MM.1S (cell line): ENCODE results near the gene NUP153.
"Not testable (repeated sequence)": the region's sequence is repeated elsewhere in the genome, so short reads cannot be mapped to it uniquely, and the experiment has no call there.

ENCODE experiments used
- CTCF ChIP-seq: fragments of 300-600 bp; sonication (generic); IDR thresholded peaks from 2 replicates; pipeline ENCODE4 v1.5.1; 2016; ENCODE audit warnings: antibody characterized with exemption, low read length, mixed read lengths
- EZH2 ChIP-seq: fragments of 300-600 bp; sonication (generic); optimal IDR thresholded peaks from 2 replicates; pipeline ENCODE3; 2017; ENCODE audit warnings: low read depth, mild to moderate bottlenecking, antibody characterized with exemption, low read length, mixed read lengths

DNA sequence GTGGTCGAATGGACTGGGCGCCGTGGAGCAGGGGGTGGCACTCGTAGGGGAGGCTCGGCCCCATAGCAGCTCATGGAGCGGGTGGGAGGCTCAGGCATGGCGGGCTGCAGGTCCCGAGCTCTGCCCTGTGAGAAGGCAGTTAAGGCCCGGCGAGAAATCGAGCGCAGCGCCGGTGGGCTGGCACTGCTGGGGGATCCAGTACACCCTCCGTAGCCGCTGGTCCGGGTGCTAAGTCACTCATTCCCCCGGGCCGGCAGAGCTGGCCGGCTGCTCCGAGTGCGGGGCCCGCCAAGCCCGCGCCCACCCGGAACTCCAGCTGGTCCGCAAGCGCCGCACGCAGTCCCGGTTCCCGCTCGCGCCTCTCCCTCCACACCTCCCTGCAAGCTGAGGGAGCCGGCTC is 38.6 kb upstream of the NUP153 start:
- not testable (repeated sequence) for TF ChIP-seq CTCF, EZH2
